Esophagus squamous epithelium (tissue), 4 donors: ENCODE data around the gene SLC10A3.

ENCODE experiments used
- POLR2A ChIP-seq, 4 donors: fragments of 450-650 bp; IDR thresholded peaks; one replicate each; pipeline ENCODE4 v1.6.1; 2017; ENCODE audit warnings: antibody characterized with exemption in 4 of 4, mild to moderate bottlenecking in 4 of 4, moderate library complexity in 3 of 4
- TF ChIP-seq, protein P1 (sequence below), 6 experiments: fragments of 450-650 bp in 4 of 6; fragments of 200-600 bp in 2 of 6; sonication (generic) in 2 of 6; IDR thresholded peaks; one replicate each; pipeline ENCODE4 v1.5.1; 2016 to 2019; ENCODE audit warnings: antibody characterized with exemption in 6 of 6, mild to moderate bottlenecking in 4 of 6, moderate library complexity in 4 of 6

DNA sequence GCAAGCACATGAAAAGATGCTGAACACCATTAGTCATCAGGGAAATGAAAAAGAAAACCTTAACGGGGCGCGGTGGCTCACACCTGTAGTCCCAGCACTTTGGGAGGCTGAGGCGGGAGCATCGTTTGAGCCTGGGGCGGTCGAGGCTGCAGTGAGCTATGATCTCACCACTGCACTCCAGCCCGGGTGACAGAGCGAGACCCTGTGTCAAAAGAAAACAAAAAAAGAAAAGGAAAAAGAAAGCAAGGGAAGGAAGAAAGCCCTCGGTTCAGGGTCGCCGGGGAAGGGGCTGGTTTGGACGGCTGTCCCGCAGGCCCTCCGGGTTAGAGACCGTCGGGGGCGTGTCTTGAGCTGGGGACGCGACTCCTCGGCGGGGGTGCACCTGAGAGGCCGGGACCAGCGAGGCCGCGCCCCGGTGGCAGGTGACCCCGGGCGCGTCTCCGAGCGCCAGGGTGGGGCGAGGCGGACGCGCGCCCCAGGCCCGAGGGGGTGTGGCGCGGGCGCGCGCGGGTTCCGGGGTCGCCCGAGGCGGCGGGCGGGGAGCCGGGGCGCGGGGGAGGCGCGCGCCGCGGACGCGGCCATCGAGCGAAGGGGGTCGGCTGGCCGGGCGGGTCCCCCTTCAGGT is 32.8 kb downstream of the SLC10A3 start:
- TF ChIP-seq POLR2A (IDR thresholded peaks at IDR 0.05): no peak
- TF ChIP-seq, protein P1, sequence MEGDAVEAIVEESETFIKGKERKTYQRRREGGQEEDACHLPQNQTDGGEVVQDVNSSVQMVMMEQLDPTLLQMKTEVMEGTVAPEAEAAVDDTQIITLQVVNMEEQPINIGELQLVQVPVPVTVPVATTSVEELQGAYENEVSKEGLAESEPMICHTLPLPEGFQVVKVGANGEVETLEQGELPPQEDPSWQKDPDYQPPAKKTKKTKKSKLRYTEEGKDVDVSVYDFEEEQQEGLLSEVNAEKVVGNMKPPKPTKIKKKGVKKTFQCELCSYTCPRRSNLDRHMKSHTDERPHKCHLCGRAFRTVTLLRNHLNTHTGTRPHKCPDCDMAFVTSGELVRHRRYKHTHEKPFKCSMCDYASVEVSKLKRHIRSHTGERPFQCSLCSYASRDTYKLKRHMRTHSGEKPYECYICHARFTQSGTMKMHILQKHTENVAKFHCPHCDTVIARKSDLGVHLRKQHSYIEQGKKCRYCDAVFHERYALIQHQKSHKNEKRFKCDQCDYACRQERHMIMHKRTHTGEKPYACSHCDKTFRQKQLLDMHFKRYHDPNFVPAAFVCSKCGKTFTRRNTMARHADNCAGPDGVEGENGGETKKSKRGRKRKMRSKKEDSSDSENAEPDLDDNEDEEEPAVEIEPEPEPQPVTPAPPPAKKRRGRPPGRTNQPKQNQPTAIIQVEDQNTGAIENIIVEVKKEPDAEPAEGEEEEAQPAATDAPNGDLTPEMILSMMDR (IDR thresholded peaks at IDR 0.05): no peak
